Liver (tissue), 3 donors: ENCODE measurements around the gene UBE2L3.

ENCODE experiments used
- GABPA ChIP-seq, 2 donors: IDR thresholded peaks in 1 of 2; conservative IDR thresholded peaks in 1 of 2; 2 replicates each; pipeline ENCODE4 v1.6.1; 2016; ENCODE audit warnings: antibody characterized with exemption in 2 of 2, mild to moderate bottlenecking in 1 of 2, moderate library complexity in 1 of 2
- JUND ChIP-seq, 2 donors: IDR thresholded peaks; 2 replicates each; pipeline ENCODE4 v1.6.1; 2016; ENCODE audit warnings: antibody characterized with exemption in 2 of 2
- RAD21 ChIP-seq, 2 donors: IDR thresholded peaks; 2 replicates each; pipeline ENCODE4 v1.6.1; 2016; ENCODE audit warnings: antibody characterized with exemption in 2 of 2, mild to moderate bottlenecking in 2 of 2
- TF ChIP-seq, protein P1 (sequence below): fragments of 150-350 bp; IDR thresholded peaks from 2 replicates; pipeline ENCODE4 v1.5.1; 2017; ENCODE audit warnings: improper control_type of control experiment, low read depth, low read length; ENCODE audit not compliant: missing input control
- donor health status: healthy.
- donor health status: healthy.

- TF ChIP-seq GABPA (IDR thresholded peaks at IDR 0.05 in 1 of 2, conservative IDR thresholded peaks at IDR 0.05 in 1 of 2) (no peak), RAD21 (IDR thresholded peaks at IDR 0.05) (no peak), JUND (IDR thresholded peaks at IDR 0.05) (no peak)
- TF ChIP-seq, protein P1, sequence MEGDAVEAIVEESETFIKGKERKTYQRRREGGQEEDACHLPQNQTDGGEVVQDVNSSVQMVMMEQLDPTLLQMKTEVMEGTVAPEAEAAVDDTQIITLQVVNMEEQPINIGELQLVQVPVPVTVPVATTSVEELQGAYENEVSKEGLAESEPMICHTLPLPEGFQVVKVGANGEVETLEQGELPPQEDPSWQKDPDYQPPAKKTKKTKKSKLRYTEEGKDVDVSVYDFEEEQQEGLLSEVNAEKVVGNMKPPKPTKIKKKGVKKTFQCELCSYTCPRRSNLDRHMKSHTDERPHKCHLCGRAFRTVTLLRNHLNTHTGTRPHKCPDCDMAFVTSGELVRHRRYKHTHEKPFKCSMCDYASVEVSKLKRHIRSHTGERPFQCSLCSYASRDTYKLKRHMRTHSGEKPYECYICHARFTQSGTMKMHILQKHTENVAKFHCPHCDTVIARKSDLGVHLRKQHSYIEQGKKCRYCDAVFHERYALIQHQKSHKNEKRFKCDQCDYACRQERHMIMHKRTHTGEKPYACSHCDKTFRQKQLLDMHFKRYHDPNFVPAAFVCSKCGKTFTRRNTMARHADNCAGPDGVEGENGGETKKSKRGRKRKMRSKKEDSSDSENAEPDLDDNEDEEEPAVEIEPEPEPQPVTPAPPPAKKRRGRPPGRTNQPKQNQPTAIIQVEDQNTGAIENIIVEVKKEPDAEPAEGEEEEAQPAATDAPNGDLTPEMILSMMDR = no peak
Measured at GRCh38 chr22:21603973-21604372, 36.5 kb downstream of the UBE2L3 start.
